Hepatocyte (in vitro differentiated cells): Measurements from ENCODE around the gene LPCAT3.

ENCODE experiments used
- EZH2 ChIP-seq: fragments of 200-600 bp; sonication (generic); IDR thresholded peaks from 2 replicates; pipeline ENCODE4 v1.6.1; 2016; ENCODE audit warnings: antibody characterized with exemption, mild to moderate bottlenecking, borderline replicate concordance
- EZH2phosphoT487 ChIP-seq: fragments of 200-600 bp; sonication (generic); IDR thresholded peaks from one replicate; pipeline ENCODE4 v1.6.1; 2018; ENCODE audit warnings: antibody characterized with exemption, mild to moderate bottlenecking, low read depth, moderate library complexity; ENCODE audit not compliant: unreplicated experiment, severe bottlenecking
- TF ChIP-seq, protein P1 (sequence below): fragments of 200-600 bp; sonication (generic); IDR thresholded peaks from 2 replicates; pipeline ENCODE4 v1.5.1; 2016; ENCODE audit warnings: antibody characterized with exemption, mild to moderate bottlenecking; ENCODE audit not compliant: poor library complexity

- TF ChIP-seq EZH2phosphoT487 (no peak), EZH2 (no peak)
- TF ChIP-seq, protein P1, sequence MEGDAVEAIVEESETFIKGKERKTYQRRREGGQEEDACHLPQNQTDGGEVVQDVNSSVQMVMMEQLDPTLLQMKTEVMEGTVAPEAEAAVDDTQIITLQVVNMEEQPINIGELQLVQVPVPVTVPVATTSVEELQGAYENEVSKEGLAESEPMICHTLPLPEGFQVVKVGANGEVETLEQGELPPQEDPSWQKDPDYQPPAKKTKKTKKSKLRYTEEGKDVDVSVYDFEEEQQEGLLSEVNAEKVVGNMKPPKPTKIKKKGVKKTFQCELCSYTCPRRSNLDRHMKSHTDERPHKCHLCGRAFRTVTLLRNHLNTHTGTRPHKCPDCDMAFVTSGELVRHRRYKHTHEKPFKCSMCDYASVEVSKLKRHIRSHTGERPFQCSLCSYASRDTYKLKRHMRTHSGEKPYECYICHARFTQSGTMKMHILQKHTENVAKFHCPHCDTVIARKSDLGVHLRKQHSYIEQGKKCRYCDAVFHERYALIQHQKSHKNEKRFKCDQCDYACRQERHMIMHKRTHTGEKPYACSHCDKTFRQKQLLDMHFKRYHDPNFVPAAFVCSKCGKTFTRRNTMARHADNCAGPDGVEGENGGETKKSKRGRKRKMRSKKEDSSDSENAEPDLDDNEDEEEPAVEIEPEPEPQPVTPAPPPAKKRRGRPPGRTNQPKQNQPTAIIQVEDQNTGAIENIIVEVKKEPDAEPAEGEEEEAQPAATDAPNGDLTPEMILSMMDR: no peak
Observed at GRCh38 chr12:7034464-7034863, 16.2 kb upstream of the LPCAT3 start.
